NCI-H774 (cell line): Measurements from ENCODE around the gene SMIM14.

Experiments used
- DNase-seq: peaks from one replicate; lab custom pipeline; 2025; lab: John Stamatoyannopoulos, UW

SMIM14 gene

GRCh38 chr4:39498727-39499020 is 140.0 kb downstream of the SMIM14 start:
- no peak for DNase-seq

GRCh38 chr4:39497909-39498726 is 140.5 kb downstream of the SMIM14 start:
- DNase-seq = no peak
